T-helper 17 cell (primary cell): ENCODE results near the gene ABHD2. TPM values are rescaled to one million over a fixed set of nuclear protein-coding genes. Genes with fewer than 3 reads are reported as not detected.
"Not testable (repeated sequence)": the region's sequence is repeated elsewhere in the genome, so short reads cannot be mapped to it uniquely, and the experiment has no call there.

ENCODE experiments used
- ATAC-seq: fragments of 150-1000 bp; cut with Tn5 transposase; 2 replicates; pipeline ENCODE4 v1.10.0; 2021; ENCODE audit warnings: mild to moderate bottlenecking, moderate library complexity
- DNase-seq, 3 donors: peaks; one replicate each; pipeline versions ENCODE4 v3.0.0 to v3.0.0-alpha.2; 2020 to 2021
- H3K9me3 ChIP-seq: one replicate; pipeline ENCODE4 v1.7.0; 2013; ENCODE audit warnings: low read length, mild to moderate bottlenecking; ENCODE audit not compliant: control insufficient read depth, poor library complexity, severe bottlenecking
- H3K27ac Mint-ChIP-seq: one replicate; pipeline ENCODE4 v1.8.0; 2022; ENCODE audit warnings: mild to moderate bottlenecking, moderate library complexity, mixed read lengths
- H3K27me3 Mint-ChIP-seq: one replicate; pipeline ENCODE4 v1.8.0; 2022; ENCODE audit warnings: mixed read lengths
- H3K36me3 Mint-ChIP-seq: one replicate; pipeline ENCODE4 v1.8.0; 2022; ENCODE audit warnings: low read depth, mixed read lengths
- H3K4me1 Mint-ChIP-seq: one replicate; pipeline ENCODE4 v1.8.0; 2022; ENCODE audit warnings: mild to moderate bottlenecking, mixed read lengths
- H3K4me3 Mint-ChIP-seq: one replicate; pipeline ENCODE4 v1.8.0; 2022; ENCODE audit warnings: mild to moderate bottlenecking, moderate library complexity, mixed read lengths
- total RNA-seq, 4 donors: library from RNA in 2 of 4; stranded (reverse) in 2 of 4; gene quantifications; one replicate each; pipeline ENCODE4 v1.2.3 and lab custom pipeline; 2022 to 2026

The ABHD2 gene
- total RNA-seq, 2 donors from 2014 or later = 55.6 to 58.2 TPM

DNA sequence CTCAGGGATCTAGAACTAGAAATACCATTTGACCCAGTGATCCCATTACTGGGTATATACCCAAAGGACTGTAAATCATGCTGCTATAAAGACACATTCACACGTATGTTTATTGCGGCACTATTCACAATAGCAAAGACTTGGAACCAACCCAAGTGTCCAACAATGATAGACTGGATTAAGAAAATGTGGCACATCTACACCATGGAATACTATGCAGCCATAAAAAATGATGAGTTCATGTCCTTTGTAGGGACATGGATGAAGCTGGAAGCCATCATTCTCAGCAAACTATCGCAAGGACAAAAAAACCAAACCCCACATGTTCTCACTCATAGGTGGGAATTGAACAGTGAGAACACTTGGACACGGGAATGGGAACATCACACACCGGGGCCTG lies 161.9 kb downstream of the ABHD2 start:
- not testable (repeated sequence) for H3K27ac Mint-ChIP-seq, H3K9me3 ChIP-seq, DNase-seq, H3K27me3 Mint-ChIP-seq, H3K4me1 Mint-ChIP-seq, ATAC-seq, H3K4me3 Mint-ChIP-seq, H3K36me3 Mint-ChIP-seq

Other genes with a start within 250 kb of the ABHD2 start
- 100 to 1,000 TPM; 103 to 105 TPM for gene HAPLN3, start 192.9 kb upstream of the ABHD2 start, total RNA-seq
- 10 to 100 TPM; 69.1 to 77.8 TPM for gene MFGE8, start 175.1 kb upstream of the ABHD2 start, total RNA-seq
- gene RLBP1, start 133.1 kb downstream of the ABHD2 start, total RNA-seq = not detected
- gene FANCI, start 155.5 kb downstream of the ABHD2 start, total RNA-seq = 10 to 100 TPM; 12.5 to 15.2 TPM
- gene POLG, start 246.4 kb downstream of the ABHD2 start, total RNA-seq = 100 to 1,000 TPM; 114 to 128 TPM